Suppressor macrophage (primary cell): ENCODE data around the gene OR51V1.
A peak's percentile ranks its signal among the peaks of the same experiment; 100 is the strongest.
"Not testable (repeated sequence)": the region's sequence is repeated elsewhere in the genome, so short reads cannot be mapped to it uniquely, and the experiment has no call there.

ENCODE experiments used
- DNase-seq, 4 experiments: peaks; one replicate each; pipeline ENCODE4 v3.0.0-alpha.2; 2020 to 2022

OR51V1 gene

GRCh38 chr11:5161045-5161444 lies 39.4 kb downstream of the OR51V1 start:
- not testable (repeated sequence) for DNase-seq

GRCh38 chr11:5160217-5160616 lies 40.3 kb downstream of the OR51V1 start:
- DNase-seq: not testable (repeated sequence)

GRCh38 chr11:5159806-5160205 lies 40.7 kb downstream of the OR51V1 start:
- DNase-seq: no peak

GRCh38 chr11:5154657-5155056 lies 45.8 kb downstream of the OR51V1 start, which contains the start of gene OR52A1:
OR52A1 (minus strand) TSS chr11:5154757; CDS start chr11:5152369, 2,388 bp downstream.
- no peak for DNase-seq

- peak in 2 of 4 experiments; percentile 9 to 16 for DNase-seq
These were observed 46.7 kb downstream of the OR51V1 start for GRCh38 chr11:5153574-5154431.

- DNase-seq: no peak
These were observed 48.7 kb downstream of the OR51V1 start for GRCh38 chr11:5151713-5152153.
